HTR-8/SVneo (cell line): ENCODE measurements around the gene NPAS4.
A peak's percentile ranks its signal among the peaks of the same experiment; 100 is the strongest.
"Not testable (repeated sequence)": the region's sequence is repeated elsewhere in the genome, so short reads cannot be mapped to it uniquely, and the experiment has no call there.

Experiments used
- DNase-seq: peaks from one replicate; pipeline ENCODE4 v3.0.0; 2011; ENCODE audit warnings: low spot score, mixed read lengths; ENCODE audit not compliant: insufficient read length
- FAIRE-seq: peaks from 2 replicates; lab custom pipeline; 2011; peaks lifted over from hg19 to GRCh38; lab: Jason Lieb, UNC

NPAS4 gene

DNA sequence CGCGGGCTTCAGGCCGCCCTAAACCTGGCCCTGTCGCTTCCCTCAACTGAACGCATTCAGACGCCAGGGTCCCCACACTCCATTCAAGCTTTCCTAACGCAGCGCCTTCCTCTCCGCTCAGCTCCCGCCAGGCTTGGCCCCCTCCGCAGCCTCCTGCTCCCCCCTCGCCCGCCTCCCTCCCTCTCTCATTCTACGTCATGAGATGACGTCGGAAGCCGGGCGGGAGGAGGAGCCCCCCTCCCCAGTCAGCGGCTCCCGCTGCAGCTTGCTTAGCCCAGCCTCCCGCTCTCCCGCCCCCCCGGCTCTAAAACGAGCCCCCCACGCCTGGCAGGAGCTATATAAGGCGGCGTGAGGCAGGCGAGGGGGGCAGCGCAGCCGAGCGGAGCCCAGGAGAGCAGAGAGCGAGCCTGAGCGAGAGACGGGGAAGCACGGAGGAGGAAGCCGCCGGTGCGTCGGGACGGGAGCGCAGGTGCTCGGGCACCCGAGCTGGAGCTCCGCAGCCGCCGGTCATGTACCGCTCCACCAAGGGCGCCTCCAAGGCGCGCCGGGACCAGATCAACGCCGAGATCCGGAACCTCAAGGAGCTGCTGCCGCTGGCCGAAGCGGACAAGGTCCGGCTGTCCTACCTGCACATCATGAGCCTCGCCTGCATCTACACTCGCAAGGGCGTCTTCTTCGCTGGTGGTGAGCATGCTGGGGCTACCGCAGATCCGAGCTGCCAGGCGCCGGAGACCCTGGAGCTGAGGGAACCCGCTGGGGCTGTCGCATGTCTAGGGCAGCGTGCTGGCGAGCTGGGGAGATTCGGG lies at the start of gene NPAS4:
Gene NPAS4 (plus strand): TSS at position 365 of the 806 bp plus-strand sequence. CDS start 145 bp downstream, at position 510.
- DNase-seq (no peak), FAIRE-seq (no peak)

DNA sequence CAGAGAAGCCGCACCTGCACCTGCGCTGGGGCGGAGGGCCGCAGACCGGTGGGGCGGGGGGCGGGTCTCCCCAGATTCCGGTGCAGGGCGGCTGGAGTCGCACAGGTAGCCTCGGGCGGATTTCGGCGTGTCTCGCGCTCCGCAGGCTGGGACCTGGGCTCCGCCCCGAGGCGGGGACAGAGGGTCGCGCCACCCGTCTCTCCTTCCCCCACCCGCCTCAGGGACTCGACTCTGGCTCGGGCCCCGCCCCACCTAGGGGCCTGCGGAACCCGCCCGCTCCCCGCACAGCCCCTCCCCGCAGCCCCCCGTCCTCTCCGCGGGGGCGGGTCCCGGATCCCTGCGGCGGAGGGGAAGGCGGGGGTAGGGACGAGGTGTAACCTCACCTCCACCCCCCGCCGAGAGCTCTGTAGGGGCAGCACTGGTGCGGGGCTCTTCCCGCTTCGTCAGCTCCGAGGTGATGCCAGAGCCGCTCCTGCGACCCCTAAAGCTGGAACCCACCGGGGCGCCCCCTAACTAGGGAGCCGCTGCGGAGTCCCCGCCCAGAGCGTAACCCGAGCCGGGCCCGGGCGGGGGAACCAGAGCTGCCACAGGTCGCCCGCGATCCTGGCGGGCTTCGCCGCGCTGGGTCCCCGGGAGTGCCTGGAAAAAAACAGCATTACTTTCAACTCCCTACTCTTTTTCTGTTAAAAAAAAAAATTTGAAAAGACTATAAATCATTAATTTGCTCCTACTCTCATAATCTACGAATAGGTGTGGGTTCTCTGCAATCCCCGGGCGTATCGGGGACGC lies 49.0 kb upstream of the NPAS4 start, which contains the start of gene SLC29A2:
Gene SLC29A2 (minus strand): TSS at position 134 of the 789 bp plus-strand sequence. CDS start 169 bp downstream, outside the sequence.
- FAIRE-seq (peak; percentile 93), DNase-seq (peak; percentile 91)

- DNase-seq (no peak), FAIRE-seq (peak; percentile 48)
Measured at GRCh38 chr11:66373265-66373664, 47.6 kb upstream of the NPAS4 start.

GRCh38 chr11:66373690-66374287 lies 47.0 kb upstream of the NPAS4 start:
- FAIRE-seq, DNase-seq: not testable (repeated sequence)

DNA sequence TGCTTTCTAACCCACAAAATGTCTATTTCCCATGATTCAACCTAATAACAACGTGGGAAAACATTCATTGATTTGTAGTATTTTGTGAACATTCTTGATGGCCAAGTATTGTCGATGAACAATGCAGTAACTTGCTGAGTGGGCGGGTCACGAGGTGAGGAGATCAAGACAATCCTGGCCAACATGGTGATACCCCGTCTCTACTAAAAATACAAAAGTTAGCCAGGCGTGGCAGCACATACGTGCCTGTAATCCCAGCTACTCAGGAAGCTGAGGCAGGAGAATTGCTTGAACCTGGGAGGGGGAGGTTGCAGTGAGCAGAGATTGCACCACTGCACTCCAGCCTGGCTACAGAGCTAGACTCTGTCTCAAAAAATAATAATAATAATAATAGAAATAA lies 40.6 kb upstream of the NPAS4 start:
- FAIRE-seq: peak; percentile 95
- not testable (repeated sequence) for DNase-seq

DNA sequence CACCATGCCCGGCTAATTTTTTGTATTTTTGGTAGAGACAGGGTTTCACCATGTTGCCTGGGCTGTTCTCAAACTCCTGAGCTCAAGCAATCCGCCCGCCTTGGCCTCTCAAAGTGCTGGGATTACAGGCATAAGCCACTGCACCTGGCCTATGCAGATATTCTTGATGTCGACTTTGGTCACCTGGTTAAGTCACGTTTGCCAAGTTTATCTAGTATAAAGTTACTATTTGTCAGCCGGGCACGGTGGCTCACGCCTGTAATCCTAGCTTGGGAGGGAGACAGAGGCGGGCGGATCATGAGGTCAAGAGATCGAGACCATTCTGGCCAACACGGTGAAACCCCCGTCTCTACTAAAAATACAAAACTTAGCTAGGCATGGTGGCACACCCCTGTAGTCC lies 36.5 kb upstream of the NPAS4 start:
- FAIRE-seq, DNase-seq: not testable (repeated sequence)

- FAIRE-seq (peak; percentile 86), DNase-seq (peak; percentile 90)
Measured at GRCh38 chr11:66386171-66387069, 34.4 kb upstream of the NPAS4 start.

DNA sequence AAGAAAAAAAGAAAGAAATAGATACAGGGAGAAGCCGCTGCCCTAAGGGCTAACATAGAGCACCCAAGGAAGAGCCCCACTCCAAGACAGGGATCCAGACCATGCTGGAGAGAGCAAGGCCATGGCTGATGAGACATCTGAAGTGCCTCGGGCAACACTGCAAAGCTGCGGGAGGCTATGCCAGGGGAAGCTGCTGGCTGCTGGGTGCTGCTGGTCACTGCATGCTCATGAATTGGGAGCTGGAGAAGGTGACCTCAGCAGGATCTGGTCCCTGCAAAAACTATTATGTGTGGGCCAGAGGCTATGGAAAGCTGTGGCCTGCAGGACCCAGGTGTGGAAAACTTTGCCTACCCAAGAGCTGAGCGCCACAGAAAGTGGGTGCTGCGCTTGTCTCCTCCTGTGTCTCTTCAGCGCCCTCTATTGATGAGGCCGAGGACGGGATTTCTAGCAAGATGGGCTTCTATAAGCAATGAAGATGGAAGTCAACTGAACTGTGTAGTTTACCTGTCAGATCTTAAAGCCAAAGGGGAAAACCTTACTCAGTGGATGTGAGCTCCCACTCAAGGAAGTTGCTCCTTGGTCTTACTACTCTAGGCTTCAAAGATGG lies 32.0 kb upstream of the NPAS4 start:
- DNase-seq (peak; percentile 90), FAIRE-seq (peak; percentile 57)

DNA sequence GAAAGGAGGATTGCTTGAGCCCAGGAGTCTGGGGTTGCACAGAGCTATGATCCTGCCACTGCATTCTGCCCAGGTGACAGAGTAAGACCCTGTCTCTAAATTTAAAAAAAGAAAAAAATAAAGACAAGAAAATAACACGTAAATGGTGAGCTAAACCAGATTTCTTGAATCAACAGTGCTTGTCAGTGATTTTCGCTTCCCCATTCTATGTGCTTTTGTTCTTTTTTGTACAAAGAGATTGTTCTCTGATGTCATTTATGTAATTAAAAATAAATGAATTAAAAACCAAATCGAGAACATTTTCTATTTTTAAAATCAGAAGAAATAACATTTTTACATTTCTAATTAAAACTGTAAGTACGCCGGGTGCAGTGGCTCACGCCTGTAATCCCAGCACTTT lies 29.5 kb upstream of the NPAS4 start:
- FAIRE-seq (no peak), DNase-seq (no peak)

DNA sequence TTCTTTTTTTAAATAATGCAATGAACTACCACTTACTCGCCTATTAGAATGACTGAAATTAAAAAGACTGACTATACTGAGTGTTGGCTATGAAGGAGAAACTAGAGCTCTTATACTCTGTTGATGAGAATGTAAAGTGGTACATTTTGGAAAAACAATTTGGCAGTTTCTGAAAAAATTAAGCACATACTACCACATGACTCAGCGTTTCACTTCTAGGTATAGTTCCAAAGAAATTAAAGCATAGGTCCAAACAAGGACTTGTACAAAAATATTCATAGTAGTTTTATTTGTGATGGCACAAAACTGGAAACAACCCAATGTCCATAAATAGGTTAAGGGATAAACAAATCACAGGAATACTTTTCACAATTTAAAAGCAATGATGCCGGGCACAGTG lies 26.9 kb upstream of the NPAS4 start:
- no peak for DNase-seq
- no peak for FAIRE-seq

DNA sequence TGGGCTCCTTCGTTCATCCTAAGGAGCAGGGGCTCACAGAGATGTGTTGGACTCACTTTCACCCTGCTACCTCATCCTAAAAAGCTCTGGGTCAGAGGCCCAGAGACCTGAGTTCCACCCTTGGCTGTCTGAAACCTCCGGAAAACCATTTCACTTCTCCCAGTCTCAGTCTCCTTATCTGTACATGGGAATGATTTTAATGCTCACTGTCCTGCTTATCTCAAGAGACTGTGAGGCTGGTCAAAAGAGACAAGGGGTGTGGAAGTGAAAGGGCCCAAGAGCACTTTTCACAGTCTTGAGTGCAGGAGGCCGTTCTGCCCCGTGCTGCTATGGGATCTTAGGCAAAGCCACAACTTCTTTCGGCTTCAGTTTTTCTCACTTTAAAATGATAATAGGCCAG lies 13.2 kb upstream of the NPAS4 start:
- no peak for FAIRE-seq
- DNase-seq: no peak

DNA sequence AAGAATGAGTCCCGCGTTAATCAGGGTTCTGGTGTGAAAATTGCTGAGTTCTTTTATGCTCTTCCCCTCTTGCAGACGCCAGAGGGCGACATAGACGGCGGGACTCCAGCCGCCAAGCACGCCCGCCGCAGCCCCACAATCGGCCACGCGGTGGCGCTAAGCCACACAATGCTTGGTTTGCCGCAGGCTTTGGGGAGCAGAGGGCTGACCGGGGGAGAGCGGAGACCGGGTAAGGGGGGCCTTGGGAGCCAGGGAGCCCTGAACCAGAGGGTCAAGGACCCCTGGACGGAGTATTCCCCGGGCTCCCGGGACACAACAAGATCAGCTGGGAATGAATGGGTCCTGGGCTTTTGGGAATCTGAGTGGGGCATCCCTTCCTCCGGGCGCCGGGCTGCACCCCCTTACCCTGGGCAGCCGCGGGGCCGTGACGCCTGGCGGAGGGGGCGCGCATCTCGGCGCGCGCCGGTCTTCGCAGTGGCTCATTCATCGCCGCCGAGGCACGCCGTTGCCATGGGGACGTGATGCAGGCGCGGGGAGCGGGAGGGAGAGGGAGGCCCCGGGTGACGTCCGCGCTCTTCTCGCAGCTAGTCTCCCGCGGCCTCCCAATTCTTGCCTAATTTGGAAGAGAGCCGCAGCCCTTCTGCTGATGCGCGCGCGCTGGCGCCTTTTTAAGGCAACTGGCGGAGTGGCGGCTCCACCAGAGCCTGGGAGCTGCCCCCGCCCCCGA lies 12.2 kb upstream of the NPAS4 start:
- FAIRE-seq: peak; percentile 99
- peak; percentile 94 for DNase-seq

- DNase-seq (no peak), FAIRE-seq (no peak)
Measured at GRCh38 chr11:66409226-66409625, 11.6 kb upstream of the NPAS4 start.

- FAIRE-seq (peak; percentile 16), DNase-seq (no peak)
Measured at GRCh38 chr11:66410191-66410590, 10.6 kb upstream of the NPAS4 start.

DNA sequence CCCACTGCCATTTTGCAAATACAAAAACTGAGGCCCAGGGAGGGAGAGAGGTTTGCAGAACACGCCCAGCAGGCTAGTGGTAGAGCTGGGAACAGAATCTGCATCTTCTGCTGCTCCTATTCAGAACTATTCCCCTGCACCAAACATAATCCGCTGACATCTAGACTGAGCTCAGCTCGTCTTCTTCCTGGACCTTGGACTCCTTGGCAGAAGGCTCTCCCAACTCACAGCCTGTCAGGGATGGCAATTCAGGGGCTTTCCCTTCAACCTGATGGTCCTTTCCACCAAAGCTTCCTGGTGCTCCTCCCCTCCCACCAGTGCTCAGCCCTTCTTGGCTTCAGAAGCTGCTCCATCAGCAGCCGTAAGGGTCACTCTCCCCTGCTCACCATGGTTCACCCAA lies 9.5 kb upstream of the NPAS4 start:
- DNase-seq (no peak), FAIRE-seq (peak; percentile 16)

DNA sequence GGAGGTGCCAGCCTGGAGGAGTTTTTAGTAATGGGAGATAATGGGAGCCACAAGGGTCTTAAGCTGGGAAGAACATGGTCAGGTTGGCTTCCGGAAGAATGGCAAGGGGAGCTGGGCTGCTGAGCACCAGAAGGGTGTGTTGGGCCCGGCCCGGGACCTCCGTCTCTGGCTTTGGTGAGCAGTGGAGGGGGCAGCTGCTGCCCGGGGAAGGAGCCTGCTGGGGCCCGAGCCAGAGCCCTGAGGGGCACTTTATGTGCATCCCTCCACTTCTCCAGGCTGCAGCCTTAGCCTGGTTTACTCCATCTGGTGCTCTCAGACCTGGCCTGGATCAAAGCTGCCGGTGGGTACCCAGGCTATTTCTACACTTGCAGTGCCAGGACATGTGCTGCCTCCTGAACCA lies 8.7 kb upstream of the NPAS4 start:
- FAIRE-seq (no peak), DNase-seq (no peak)

DNA sequence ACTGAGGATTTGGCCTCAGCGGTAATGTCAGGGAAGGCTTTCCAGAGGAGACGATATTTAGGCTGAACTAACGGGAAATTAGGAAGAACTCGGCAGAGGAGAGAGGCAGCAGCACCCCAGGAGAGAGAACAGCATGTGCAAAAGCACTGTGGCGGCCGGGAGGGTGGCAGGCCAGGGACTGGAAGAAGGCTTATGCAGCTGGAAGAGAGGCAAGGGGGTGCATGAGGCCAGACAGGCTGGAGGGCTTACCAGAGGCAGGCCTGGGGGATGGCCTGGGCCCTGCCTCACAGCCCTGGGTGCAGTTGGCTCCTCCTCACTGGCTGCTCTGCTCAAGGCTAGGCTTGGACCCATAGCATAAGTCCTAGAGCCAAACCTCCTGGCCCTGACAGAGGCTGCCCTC lies 7.7 kb upstream of the NPAS4 start:
- peak; percentile 16 for FAIRE-seq
- DNase-seq: no peak

DNA sequence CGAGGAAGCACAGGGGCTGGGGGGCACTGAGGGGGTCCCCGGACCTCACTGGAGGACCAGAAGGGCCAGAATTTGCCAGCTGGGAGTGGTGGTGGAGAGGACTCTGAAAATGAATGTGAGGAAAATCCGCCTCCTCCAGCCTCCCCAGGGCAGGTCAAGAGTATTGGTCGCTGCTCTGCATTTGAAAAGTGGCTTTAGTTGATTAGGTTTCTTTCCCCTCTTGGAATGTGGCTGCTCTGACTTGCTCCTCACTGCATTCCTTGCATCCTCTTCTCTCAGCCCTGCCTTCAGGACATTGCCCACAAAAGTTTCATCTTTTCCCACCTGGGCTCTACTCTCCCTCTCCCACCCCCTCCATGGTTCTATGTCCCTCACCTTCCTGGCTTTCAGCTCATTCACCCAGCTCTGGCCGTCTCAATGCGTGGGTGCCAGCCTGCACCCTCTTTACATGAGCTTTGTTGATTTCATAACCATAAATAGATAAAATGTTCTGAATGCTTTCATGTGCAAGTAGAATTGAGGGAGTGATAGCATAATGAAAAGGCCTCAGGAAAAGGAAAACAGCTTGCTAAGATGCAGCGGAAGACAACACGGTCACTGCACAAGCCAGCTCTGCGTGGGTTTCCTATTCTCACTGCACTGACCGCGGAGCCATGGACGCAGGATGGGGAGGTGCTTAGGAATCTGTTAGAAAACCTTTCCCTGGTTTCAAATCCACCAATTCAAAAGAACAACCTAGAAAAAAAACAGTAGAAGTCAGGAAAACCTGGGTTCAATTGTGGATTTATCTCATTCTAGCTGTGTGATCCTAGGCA lies 6.5 kb upstream of the NPAS4 start:
- FAIRE-seq: no peak

More for the DNA sequence above, 6.5 kb upstream of the NPAS4 start:
- DNase-seq: no peak
